HG03469 (cell line): ENCODE data around the gene FBN1.
A peak's percentile ranks its signal among the peaks of the same experiment; 100 is the strongest.

Source experiments
- ATAC-seq: cut with Tn5 transposase; IDR thresholded peaks from one replicate; pipeline ENCODE4 v1.9.1; 2021; ENCODE audit warnings: mild to moderate bottlenecking, moderate library complexity, moderate number of reproducible peaks; ENCODE audit not compliant: unreplicated experiment

Gene FBN1

DNA sequence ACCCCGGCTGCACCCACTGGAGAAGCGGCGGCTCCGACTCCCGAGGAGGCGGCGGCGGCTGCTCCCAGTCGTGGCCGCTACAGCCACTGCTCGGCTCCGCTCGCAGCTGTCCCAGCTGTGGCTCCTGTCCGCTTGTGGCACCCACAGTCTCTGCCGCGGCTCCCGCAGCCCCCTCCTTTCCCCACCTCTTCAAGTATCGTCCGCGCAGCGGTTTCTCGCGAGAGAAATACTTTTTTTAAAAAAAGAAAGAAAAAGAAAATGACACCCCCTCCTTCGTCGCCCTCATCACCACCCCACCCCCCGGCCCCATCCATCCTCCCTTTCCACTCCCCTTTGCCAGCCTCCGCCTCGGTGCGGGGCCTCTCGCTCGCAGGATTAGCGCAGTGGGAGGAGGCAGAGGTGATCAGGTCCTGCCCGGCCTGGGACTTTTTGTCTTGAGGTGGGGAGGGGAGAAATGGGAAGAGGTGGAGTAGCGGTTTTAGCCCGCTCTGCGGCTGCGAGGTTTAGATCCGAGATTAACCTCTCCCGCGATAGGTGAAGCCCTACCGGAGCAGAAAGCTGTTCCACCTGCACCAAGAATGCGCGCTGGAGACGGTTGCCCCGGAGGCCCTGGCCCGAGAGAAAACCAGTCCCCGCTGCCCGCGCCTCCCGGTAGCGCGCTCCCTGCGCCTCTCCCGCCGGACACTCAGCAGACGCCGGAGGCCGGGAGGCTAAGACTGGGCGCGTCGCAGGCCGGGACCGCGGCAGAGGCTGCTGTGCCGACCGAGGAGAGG is at the start of gene FBN1:
TSS of gene FBN1 (minus strand) at position 152 of the 773 bp plus-strand sequence. CDS start 940 bp downstream, outside the sequence.
- peak; percentile 40 for ATAC-seq

DNA sequence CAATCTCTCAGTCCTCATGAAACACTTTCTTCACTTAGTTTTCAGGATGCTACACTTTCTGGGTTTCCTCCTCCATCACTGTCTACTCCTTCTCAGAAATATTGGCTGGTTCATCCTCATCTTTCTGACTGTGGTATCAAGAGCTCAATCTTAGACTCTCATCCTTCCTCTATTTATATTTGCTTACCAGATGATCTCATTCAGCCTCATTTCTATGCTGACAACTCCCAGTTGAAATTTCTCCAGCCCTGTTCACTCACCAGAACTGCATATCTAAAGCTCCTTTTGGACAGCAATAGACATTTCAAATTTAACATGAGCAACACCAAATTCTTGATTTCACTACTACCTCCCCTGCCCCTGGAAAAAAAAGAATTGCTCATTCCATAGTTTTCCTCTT is 48.0 kb upstream of the FBN1 start:
- ATAC-seq = no peak

DNA sequence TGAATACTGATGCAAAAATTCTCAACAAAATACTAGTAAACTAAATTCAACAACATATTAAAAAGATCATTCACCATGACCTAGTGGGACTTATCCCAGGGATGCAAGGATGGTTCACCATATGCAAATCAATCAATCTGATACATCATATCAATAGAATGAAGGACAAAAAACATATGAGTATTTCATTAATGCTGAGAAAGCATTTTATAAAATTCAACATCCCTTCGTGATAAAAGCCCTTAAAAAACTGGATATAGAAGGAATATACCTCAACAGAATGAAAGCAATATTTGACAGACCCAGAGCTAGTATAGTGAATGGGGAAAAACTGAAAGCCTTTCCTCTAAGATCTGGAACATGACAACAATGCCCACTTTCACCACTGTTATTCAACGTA is 43.0 kb upstream of the FBN1 start:
- no peak for ATAC-seq

DNA sequence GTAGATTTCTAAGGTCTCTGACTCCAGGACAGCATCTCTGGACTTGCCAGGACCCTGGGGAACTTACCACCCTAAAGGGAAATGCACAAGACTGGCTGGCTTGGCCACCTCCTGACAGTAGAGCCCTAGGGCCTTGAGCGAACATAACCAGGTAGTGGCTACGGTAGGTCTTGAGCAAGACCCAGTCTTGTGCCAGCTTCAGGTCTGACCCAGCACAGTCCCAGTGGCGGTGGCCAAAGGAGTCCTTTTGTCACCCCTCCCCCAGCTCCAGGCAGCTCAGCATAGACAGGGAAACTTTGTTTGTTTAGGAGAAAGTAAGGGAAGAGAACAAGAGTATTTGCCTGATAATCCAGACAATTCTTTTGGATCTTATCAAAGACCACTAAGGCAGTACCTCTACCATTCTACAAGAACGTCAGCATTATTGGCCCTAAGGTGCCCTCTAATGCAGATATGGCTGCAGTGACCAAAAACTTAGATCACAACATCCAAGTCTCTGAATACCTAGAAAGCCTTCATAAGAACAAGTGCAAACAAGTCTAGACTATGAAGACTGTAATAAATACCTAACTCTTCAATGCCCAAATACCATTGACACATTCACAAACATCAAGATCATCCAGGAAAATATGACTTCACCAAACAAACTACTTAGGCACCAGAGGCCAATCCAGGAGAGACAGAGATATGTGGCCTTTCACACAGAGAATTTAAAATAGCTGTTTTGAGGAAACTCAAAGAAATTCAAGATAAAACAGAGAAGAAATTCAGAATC is 38.7 kb upstream of the FBN1 start:
- ATAC-seq = no peak

DNA sequence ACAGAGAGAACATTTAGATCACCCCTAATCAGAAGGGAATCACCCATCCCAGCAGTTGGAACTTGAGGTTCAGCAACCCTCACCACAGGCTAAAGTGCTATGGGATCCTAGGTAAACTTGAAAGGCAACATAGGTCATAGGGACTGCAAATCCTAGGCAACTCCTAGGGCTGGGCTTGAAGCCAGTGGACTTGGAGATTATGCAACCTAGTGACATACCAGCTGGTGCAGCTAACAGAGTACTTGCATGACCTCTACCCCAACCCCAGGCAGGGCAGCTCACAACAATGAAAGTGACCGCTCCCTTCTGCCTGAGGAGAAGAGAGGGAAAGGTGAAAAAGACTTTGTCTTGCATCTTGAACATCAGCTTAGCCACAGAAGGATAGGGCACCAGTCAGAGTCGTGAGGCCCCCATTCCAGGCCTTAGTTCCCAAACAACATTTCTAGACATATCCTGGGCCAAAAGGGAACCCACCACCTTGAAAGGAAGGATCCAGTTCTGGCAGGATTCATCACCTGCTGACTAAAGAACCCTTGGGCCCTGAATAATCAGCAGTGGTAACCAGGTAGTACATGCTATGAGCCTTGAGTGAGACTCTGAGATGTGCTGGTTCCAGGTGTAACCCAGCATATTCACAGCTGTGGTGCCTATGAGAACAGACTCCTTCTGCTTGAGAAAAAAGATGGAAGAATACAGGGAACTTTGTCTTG is 37.6 kb upstream of the FBN1 start:
- no peak for ATAC-seq

DNA sequence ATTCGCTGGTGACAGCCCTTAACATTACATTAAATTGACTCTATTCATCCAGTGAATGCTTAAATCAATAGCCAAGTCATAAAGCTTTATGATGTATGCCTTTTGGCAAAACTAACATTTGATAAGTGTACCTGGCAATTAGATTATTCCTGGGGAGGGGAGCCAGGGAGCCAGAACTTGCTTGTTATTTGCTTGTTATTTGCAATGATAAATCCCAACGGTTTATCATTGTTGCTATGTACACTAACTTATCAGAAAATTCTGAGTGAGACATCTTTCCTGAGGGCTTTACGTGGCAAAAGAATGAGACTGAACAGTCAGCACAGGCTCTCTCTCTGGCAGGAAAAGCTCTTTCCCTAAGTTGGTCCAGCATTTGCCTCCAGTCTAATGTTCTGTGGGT is 35.8 kb upstream of the FBN1 start:
- ATAC-seq = no peak

DNA sequence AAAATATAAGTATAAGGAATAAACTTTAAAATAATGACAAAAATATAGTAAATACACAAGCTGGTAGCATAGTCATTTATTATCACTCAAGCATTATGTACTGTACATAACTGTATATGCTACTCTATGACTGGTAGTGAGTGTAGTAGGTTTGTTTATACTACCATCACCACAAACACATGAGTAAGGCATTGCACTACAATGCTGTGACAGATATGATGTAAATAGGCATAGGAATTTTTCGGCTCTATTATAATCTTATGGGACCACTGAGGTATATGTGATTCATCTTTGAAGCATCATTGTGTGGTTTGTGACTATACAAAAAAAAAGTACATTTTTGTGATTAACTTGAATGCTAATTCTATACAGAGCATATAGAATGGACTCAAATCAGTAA is 35.3 kb upstream of the FBN1 start:
- no peak for ATAC-seq

DNA sequence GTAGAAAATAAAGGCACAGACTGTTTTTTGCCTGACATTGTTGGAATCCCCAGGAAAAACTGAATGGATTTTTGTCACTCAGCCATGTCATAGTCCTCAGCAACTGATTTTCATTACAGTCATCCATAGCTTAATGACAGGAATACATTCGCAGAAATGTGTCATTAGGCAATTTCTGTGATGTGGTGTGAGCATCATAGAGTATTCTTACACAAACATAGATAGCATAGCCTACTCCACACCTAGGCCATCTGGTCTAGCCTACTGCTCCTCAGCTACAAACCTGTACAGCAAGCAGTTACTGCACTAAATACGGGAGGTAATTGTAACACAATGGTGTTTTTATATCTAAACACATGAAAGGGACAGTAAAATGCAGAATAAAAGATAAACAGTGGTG is 34.4 kb upstream of the FBN1 start:
- no peak for ATAC-seq

DNA sequence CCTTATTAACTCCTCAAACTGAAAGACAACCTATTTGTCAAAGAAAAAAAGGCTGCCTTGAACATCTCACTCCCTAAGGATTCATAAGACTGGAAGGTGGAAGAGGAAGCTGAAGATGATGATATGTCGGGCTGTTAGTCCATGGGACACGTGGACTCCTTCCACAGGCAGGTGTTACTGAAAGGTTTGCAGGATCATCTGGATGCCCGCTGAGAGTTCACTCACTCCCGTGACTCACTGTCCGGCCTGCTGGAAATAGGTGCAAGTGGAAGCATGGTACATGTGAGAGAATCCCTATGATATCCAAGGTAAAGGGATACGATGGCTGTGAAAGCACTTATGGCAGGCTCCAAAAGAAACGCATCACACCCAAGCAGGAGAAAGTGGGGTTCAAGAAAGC is 33.3 kb upstream of the FBN1 start:
- no peak for ATAC-seq

DNA sequence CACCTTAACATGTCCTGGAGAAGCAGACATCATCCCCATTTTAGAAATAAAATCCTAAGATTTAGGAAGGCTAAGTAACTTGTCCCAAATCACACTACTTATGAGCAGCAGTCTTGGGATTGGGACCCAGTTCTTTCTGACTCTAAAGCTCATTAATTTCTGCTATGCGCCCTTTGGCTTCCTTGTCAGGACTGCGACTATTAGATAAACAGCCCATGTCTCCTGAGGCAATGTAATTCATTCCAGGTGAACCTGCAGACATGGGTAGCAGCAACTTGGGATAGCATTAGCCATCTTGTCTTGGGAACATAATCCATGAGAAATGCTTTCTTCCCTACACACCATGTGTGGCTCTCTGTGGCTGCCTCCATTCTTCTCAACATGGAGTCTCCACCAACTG is 32.3 kb upstream of the FBN1 start:
- ATAC-seq = no peak

DNA sequence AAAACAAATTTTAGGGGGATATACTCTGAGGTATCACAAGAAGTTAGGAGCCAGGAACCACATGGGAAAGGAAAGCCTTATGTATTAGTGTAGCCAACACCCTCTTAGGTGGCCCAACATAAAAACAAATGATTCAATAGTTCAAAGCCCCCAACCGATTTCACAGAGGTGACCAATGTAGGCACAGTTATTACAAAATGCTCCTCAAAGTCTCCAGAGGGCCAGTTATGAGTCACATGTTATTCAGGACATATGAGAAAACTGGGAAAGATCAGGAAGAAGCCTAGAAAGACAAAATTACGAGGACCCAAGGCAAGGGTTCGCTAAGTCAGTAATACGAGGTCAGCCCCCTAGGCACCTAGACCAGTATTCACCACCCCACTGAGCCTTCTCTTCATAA is 29.9 kb upstream of the FBN1 start:
- no peak for ATAC-seq

DNA sequence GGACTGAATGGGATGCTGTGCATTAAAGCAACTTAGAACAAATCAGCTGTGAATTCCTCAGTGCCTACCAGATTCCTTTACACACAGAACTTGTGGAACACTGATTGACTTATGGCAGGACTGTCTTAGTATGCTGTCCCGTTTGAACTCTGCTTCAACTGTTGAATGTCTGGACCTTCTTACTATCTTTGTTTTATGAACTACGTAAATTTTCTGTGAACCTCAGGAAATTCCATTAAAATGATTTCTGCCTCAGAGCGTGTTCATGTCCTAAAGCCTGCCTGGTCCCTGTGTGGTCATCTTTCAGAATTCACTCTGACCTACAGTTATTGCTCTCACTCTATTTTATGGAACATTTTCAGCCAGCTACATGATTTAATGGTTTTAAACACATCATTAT is 29.4 kb upstream of the FBN1 start:
- no peak for ATAC-seq

DNA sequence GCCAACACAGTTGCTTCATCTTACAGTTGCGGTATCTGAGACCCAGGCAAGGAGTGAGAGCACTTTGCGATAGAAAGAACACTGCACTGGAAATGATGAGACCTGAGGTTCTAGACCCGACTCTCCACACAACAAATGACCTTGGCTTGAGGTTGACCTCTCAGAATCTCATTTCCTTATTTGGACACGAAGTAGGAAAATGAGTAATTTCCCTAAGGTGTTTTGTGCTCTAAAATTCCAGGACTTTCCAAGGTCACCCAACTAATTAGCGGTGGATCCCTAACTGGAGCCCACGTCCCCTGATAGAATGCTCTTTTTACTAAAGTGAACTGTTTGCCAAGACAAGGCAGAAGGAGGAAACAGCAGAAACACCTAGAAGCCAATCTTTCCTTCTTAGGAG is 26.7 kb upstream of the FBN1 start:
- no peak for ATAC-seq

DNA sequence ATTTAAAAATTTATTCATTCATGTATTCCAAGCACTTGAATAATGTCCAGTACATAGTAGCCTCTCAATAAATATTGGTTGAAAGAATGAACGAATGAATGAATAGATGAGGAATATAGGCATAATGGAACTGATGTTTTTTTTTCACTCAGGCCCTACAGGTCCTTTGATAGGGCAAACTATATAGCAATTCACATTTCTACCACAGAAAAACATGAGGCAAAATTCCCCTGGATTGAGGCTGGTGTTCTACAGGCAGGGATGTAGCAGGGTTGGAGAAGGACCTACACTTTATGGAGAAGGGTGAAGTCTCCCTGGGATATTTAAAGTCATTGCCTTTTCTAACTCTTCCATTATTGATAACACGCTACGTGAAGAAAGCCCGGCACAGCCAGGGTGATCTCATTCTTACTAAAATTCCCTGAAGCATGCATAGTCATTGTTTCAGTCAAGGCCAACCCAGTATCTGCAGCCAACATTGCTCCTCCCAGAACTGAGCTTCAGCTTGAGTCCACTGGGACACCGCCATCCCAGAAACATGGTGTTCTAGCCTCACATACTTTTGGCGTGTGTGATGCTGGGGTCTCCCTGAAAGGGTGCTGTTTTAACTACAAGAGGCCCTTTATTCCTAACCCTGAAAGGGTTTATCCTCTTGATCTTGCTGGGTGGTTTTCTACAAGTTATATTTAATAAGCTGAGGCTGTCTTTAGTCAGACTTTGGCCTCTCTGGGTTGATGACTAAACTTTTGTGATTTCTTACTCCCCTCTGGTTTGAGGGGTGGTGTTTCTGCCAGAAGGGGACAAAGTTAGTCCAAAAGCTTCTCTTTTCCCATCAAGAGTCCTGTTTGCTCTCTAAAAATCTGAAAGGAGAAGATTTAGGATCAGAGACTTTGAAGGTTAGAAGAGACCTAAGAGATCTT is 25.9 kb upstream of the FBN1 start:
- ATAC-seq = no peak

DNA sequence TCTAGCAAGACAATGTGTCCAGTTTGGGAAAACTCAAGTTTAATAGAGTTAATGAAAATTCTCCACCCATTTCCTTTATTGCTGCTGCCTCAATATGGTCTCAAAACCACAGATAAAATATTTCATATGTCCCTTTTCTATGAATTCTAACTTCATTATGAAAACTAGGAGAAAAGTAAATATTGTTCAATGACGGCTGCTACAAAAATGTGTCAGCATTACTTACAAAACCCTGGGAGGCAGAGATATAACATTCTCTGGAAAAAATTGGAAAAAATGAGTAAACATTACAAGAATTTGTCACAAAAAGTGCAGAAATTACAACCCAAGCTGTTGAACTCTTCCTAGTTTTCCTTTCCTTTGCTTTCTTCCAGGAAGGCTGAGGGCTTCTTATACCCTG is 22.2 kb upstream of the FBN1 start:
- ATAC-seq = no peak

DNA sequence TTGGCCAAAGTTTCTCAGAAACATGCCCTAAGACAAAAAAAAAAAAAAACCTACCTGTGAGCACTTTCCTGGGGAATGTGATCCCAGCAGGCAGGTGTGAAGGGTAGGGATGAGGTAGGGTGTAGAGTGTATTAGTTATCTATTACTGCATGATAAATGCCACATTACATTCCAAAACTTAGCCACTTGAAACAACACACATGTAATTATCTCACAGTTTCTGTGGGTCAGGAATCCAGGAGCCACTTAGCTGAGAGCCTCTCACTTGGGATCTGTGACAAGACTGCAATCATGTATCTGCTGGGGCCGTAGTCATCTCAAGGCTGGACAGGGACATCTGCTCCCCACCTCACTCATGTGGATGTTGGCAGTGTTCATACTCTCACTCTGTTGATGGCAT is 18.9 kb upstream of the FBN1 start:
- ATAC-seq = no peak

DNA sequence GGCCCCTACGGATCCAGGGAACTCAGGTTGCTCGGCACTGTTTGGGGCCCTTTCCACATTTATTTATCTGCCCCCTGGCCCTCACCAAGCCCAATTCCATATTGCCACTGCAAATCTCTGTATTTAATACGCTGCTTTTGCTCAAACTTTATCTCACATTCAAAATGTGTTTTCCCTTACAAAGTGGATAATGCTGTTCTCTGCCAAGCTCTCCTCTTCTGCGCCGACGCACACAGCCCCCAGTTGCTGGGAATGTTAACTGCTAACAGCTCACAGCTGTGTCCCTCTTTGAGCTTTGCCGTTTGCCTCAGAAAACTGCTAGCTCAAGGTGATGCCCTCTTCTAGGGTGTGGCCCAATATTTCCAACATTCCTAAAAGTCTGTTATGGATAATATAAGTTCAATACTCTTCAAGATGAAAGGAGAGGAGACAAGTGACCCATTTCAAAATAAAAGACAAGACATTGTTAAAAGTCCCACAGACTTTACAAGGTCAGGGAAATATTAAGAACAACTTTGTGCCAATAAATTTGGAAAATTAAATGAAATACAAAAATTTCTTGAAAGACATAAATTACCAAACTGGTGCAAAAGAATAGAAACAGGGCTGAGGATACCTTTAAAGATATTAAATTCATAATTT is 12.6 kb upstream of the FBN1 start:
- ATAC-seq = no peak

DNA sequence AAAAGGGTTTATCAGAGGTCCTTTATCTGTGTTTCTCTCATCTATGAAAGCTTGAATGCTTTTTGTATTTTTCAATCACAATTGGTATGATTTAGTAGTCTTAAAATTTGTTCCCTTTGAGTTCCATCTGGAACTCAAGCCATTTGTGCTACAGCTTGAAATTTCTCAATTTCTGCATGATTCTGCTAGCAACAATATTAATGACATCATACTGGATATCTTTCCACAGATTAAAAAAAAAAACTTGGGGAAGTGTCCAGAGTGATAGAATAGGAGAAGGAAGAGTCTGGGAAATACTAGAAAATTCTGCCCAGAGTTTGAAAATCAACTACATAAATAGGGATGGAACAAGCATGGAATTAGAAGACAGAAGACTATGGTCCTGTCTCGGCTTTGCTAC is 9.3 kb upstream of the FBN1 start:
- ATAC-seq = no peak

DNA sequence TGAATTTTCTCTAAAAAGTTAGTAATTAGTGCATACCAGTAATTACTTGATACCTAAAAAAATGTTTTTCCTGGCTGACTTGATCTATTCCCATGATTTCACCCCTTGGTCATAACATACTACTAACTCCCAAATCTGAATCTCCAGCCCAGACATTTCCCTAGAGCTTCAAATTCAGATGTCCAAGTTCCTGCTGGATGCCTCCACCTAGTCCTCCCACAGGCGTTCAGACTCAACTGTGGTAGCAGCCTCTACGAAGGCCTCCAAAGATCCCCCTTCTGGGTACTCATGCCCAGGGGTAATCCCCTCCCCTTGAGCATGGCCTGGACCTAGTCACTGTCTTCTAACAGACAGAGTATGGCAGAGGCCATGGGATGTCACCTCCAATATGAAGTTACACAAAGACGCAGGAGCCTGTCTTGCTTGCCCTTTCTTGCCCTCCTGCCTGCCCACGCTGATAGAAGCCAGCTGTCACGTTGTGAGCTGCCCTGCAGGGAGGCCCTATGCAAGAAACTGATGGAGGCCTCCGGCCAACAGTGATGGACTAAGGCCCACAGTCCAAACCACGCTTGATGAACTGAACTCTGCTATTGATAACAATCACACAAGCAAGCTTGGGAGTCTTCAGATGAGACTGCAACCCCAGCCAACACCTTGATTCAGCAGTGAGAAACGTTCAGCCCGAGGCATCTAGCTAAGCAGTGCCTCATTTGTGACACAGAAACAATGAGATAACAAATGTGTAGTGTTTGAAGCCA is 8.6 kb upstream of the FBN1 start:
- no peak for ATAC-seq

DNA sequence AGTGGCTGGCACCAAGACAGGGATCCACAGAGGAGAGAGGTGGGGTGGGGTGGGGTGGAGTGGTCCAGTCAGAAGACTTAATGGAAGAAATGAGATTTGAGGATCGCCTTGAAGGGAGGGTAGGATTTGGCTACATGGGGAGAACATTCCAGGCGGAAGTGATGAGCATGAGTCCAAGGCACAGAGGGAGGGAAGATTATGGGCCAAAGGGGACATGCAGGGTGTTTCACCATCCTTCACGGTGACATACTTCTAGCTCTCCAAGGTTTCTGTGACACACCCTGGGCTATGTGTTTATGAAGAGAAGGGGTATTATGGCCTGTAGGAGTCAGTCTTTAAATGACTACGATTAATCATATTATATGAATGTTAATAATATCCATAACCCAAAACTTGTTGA is 7.7 kb upstream of the FBN1 start:
- no peak for ATAC-seq
